ENCODE results near the gene NME3. TPM values are rescaled to one million over a fixed set of nuclear protein-coding genes. Genes with fewer than 3 reads are reported as not detected.

The NME3 gene
- total RNA-seq, 2 donors from 2014 or later = 30.9 to 55.6 TPM

DNA sequence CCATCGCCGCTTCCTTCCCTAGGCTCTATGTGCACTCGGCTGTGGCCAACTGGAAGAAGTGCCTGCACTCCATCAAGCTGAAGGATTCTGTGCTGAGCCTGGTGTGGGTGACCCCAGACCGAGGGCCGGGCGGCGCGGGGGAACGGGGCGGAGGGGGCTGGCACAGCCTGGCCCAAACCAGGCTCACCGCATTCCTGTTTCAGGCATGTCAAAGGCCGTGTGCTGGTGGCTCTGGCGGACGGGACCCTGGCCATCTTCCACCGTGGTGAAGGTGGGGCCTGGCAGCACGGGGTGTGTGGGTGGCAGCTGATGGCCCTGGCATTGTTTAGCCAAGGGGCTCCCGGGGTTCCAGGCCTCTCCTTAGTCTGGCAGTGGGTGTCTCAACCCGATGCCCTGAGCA, 4.6 kb downstream of the NME3 start:
- Mint-ChIP-seq H3K36me3 (peaks cover 2 to 5% of the 10 kb centered on the region in 2 donors), H3K9me3 (no peaks in the 10 kb centered on the region), H3K27ac (no peak overlapping the region)
- DNase-seq (ENCODE audit: low spot score in 2 of 2) (no peak), ATAC-seq (no peak)

DNA sequence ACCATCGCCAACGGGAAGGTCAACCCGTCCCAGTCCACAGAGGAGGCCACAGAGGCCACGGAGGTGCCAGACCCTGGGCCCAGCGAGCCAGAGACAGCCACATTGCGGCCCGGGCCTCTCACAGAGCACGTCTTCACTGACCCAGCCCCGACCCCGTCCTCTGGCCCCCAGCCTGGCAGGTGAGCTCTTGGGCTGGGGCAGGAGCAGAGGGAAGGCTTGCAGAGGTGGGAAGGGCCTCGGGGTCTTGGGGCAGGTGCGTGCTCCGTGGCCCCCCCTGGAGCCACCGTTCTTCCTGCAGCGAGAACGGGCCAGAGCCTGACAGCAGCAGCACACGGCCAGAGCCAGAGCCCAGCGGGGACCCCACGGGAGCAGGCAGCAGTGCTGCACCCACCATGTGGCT, 5.1 kb downstream of the NME3 start:
- H3K27ac Mint-ChIP-seq = no peak overlapping the region
- H3K9me3 Mint-ChIP-seq = no peaks in the 10 kb centered on the region
- no peak for ATAC-seq
- no peak for DNase-seq (ENCODE audit: low spot score in 2 of 2)
- peaks cover 0 to 5% of the 10 kb centered on the region in 2 donors for H3K36me3 Mint-ChIP-seq

DNA sequence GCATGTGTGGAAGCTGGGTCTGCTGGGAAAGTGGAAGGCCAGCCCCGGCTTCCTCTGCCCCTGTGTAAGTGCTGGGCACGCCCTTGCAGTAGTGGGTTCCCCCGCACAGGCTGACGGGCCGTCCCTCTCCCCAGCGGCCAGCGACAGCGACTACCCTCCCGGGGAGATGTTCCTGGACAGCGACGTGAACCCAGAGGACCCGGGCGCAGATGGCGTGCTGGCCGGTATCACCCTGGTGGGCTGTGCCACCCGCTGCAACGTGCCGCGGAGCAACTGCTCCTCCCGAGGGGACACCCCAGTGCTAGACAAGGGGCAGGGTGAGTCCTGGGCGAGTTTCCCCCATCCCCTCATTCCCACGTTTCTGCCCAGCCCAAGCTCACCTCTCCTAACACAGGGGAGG, 5.5 kb downstream of the NME3 start:
- peaks cover 0 to 5% of the 10 kb centered on the region in 2 donors for H3K36me3 Mint-ChIP-seq
- ATAC-seq (no peak), DNase-seq (ENCODE audit: low spot score in 2 of 2) (no peak)
- H3K9me3 Mint-ChIP-seq = no peaks in the 10 kb centered on the region
- H3K27ac Mint-ChIP-seq = no peak overlapping the region

DNA sequence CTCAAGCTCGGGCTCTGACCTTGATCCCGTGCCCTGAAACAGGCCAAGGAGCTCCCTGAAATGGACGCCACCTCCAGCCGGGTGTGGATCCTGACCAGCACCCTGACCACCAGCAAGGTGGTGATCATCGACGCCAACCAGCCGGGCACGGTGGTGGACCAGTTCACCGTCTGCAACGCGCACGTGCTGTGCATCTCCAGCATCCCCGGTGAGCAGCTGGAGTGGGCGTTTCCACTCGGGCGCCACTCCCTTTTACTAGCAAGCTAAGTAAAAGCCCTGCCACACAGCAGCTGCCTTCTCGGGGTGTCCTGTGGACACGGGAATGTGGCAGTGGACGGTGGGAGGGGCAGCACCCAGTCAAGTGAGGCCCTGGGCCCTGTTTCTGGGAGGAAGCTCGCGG, 6.4 kb downstream of the NME3 start:
- Mint-ChIP-seq H3K27ac (no peak overlapping the region), H3K9me3 (no peaks in the 10 kb centered on the region), H3K36me3 (no peaks in the 10 kb centered on the region)
- DNase-seq (ENCODE audit: low spot score in 2 of 2) = no peak
- no peak for ATAC-seq

DNA sequence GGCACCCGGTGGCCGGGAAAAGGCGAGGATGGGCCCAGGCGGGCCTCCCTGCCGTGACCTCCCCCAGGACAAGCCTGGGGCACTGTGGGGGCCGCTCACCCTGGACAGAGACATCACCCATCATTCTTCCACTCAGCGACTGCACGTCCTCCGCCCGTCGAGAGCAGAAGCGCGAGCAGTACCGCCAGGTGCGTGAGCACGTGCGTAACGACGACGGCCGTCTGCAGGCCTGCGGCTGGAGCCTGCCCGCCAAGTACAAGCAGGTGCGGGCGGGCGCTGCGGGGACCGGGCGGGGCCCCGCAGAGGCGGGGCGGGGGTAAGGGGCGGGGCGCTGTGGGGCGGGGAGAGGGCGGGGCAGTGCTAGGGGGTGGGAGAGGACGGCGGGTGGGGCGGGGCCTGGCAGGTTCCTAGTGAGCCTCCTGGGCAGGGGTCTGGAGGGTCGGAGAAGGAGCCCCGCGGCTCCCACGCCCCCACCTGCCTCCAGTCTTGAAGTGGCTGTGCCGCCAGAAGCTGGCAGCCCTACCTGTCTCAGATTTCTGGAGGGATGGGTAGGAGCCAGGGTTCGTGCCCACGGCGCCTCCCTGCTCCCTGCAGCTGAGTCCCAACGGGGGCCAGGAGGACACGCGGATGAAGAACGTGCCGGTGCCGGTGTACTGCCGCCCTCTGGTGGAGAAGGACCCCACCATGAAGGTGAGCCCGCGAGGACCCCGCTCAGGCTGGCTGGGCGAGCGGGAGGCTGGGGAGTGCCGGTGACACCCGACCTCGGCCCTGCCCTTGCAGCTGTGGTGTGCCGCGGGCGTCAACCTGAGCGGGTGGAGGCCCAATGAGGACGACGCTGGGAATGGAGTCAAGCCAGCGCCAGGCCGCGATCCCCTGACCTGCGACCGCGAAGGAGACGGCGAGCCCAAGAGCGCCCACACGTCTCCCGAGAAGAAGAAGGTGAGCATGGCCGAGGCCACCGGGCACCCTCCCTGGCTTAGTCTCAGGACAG, 7.5 kb downstream of the NME3 start:
- Mint-ChIP-seq H3K36me3 (no peaks in the 10 kb centered on the region), H3K27ac (no peak overlapping the region), H3K9me3 (no peaks in the 10 kb centered on the region)
- DNase-seq (ENCODE audit: low spot score in 2 of 2) (no peak), ATAC-seq (no peak)

DNA sequence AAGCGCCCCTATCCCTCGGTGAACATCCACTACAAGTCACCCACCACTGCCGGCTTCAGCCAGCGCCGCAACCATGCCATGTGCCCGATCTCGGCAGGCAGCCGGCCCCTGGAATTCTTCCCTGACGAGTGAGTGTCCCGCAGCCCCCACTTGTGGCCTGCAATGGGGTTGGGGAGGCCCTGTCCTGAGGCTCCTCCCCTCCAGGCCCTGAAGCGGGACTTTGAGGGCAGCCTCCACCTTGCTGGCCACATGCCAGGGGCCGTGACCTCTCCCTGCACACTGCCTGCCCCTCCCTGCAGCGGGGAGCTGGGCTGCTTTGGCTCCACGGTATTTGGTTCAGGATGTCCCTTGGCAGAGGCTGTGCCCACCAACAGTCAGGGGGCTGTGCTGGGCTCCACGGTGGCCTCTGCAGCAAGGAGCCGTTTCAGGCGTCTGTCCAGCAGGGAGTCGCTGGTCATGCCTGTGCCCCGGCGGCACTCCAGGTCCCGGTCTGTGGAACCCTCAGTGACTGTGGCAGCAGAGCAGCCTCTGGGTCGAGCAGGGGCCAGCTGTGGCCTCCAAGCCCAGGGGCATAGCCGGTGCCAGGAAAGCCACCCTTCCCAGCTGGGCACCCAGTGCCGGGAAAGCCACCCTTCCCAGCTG, 8.3 kb downstream of the NME3 start:
- ATAC-seq (no peak), DNase-seq (ENCODE audit: low spot score in 2 of 2) (no peak)
- Mint-ChIP-seq H3K9me3 (no peaks in the 10 kb centered on the region), H3K36me3 (no peaks in the 10 kb centered on the region), H3K27ac (no peak overlapping the region)

DNA sequence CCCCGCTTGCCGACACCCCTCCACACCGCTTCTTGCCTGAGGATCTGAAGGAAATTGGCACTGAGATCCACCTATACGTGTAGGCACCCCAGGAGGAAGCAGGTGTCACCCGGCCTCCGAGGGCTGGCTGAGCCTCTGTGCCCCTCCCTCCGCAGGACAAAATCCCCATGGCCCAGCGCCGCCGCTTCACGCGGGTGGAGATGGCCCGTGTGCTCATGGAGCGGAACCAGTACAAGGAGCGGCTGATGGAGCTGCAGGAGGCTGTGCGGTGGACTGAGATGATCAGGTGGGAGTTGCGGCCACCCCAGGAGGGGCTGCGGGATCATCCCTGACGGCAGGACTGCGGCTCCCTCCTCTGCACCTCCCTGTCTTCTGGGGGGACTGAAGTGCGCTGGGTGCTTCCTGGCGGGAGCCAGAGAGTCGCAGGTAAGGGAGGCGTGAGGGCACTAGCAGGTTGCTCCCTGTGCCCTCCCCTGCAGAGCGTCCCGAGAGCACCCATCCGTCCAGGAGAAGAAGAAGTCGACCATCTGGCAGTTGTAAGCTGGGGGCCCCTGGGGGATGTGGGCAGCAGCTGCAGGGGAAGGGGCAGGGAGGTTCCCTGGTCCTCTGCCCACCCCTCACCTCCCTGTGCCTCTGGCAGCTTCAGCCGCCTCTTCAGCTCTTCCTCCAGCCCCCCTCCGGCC, 9.0 kb downstream of the NME3 start:
- no peak for ATAC-seq
- H3K36me3 Mint-ChIP-seq = no peaks in the 10 kb centered on the region
- no peak for DNase-seq (ENCODE audit: low spot score in 2 of 2)
- no peaks in the 10 kb centered on the region for H3K9me3 Mint-ChIP-seq
- H3K27ac Mint-ChIP-seq = no peak overlapping the region

DNA sequence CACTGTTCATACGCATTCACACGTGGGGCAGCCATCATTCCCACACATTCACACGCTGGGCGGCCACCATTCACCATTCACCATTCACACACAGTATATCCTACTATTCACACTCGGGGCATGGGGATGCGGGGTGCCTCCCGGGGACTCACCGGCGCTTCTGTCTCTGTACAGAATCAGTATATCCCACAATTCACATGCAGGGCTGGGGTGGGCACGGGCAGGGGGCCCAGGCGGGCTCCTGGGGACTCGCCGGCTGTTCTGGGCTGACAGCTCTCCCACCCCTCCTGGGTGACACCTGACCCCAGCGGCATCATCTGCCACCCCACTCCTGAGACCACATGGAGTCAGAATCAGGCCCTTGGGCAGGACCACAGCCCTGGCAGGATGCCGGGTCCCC, 9.6 kb downstream of the NME3 start:
- DNase-seq (ENCODE audit: low spot score in 2 of 2) (no peak), ATAC-seq (no peak)
- Mint-ChIP-seq H3K36me3 (no peaks in the 10 kb centered on the region), H3K27ac (peak overlapping the region in 1 of 2 donors; percentile 44), H3K9me3 (no peaks in the 10 kb centered on the region)

DNA sequence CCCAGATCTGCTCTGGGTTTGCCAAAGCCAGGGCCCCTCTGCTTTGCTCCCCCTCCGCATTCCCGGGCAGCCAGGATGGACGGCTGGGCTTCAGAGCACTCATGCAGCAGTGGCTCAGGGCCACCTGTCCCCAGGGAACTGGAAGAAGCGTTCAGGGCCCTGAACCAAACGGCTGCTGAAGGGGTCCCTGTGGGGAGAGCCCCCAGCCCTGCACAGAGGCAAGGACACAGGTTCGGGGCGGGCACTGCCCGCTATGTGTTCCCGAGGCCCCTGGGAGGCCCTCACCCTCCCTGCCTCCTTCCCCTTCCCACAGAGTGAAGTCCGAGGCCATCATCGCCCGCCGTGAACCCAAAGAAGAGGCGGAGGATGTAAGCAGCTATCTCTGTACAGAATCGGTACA, 10.4 kb downstream of the NME3 start:
- DNase-seq (ENCODE audit: low spot score in 2 of 2) = no peak
- H3K36me3 Mint-ChIP-seq = no peaks in the 10 kb centered on the region
- H3K27ac Mint-ChIP-seq = no peak overlapping the region
- no peak for ATAC-seq
- H3K9me3 Mint-ChIP-seq = no peaks in the 10 kb centered on the region

DNA sequence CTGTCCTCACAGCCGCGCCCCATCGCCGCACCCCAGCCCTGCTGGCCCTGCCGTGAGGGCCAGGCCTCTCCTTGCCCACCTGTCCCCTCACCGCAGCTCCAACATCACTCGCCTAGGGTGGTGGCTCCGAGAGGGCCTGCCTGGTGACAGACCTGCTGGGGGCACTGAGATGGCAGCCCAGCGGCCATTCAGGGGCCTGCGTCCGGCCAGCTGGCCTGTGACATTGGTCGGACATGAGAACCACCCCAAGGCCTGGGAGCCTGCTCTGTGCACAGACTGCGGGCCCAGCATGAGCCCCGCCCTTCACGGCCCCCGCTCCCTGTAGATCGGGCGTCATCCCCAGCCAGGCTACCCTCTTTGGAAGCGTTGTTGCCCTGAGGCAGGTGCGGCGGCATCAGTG, 11.8 kb downstream of the NME3 start:
- DNase-seq (ENCODE audit: low spot score in 2 of 2) = no peak
- Mint-ChIP-seq H3K36me3 (no peaks in the 10 kb centered on the region), H3K27ac (no peak overlapping the region), H3K9me3 (no peaks in the 10 kb centered on the region)
- ATAC-seq = no peak

DNA sequence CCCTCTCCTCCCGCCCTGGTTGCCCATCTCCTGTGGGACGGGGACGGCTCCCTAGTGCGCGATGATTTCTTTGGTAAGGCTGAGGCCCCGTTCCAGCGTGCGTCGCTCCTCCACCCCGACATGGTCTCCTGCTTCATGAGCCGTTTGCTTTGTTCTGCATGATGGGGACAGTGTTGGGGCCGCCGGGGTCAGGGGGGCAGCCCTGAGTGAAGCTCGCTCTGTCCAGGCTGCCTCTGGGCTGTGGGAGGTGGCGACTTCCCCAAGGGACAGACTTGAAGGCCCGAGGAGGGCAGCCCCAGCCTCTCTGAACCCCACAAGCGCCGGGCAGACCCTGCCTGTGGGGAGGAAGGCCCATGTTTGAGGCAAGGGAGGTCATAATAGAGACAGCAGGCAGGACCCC, 12.4 kb downstream of the NME3 start:
- no peak for DNase-seq (ENCODE audit: low spot score in 2 of 2)
- ATAC-seq = no peak
- no peaks in the 10 kb centered on the region for H3K36me3 Mint-ChIP-seq
- peak overlapping the region in 1 of 2 donors; percentile 70 for H3K27ac Mint-ChIP-seq
- H3K9me3 Mint-ChIP-seq = no peaks in the 10 kb centered on the region

DNA sequence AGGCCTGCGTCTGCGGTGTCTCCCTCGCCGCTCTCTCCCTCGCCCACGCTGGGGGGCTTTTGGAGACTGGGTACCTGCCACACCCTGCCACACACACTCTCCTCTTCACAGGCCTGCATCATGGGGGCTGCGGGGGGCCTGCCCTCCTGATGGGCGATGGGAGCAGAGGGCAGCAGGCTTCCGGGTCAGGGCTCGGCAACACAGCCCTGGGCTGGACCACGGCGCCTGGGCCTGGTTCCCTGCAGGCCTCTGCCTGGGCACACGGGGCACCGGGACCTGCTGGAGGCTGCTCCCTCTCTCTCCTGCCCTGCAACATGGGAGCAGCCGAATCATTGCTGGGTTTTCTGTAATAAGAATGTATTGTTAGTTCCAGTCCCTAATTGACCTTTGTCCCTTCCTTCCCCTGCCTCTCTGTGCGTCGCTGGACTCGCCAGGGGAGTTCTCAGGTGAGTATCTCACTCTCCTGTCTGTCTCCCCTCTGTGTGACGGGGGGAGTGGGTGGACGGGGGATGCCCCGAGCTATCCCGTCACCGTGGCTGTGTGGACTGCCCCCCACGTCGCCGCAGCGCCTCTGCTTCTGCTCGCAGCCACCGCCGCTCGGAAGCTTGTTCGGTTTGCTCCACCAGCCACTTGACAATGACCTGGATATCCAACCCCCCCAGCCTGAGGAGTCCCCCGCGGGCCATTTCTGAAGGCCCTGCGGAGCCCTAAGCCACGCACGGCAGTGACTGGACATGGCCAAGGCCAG, 13.5 kb downstream of the NME3 start:
- DNase-seq (ENCODE audit: low spot score in 2 of 2) = no peak
- peak overlapping the region in 1 of 2 donors; percentile 72 for H3K27ac Mint-ChIP-seq

DNA sequence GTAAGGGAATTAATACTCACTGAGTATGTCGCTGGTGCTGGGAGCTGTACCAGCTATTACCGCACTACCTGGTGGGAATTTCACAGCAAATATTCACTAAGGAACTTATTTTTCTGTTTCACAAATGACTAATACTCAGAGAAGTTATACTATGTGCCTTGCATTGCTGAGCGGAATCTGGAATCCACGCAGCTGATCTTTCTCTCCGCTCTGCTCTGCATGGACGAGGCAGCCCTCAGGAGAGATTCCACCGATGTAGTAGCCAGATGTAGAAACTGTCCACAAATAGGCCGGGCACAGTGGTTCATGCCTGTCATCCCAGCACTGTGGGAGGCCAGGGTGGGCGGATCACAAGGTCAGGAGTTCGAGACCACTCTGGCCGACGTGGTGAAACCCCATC, 17.1 kb downstream of the NME3 start:
- Mint-ChIP-seq H3K9me3 (no peaks in the 10 kb centered on the region), H3K27ac (no peak overlapping the region), H3K36me3 (no peaks in the 10 kb centered on the region)
- no peak for DNase-seq (ENCODE audit: low spot score in 2 of 2)
- ATAC-seq = no peak

More for the DNA sequence above, 13.5 kb downstream of the NME3 start:
- no peak for ATAC-seq
- no peaks in the 10 kb centered on the region for H3K36me3 Mint-ChIP-seq
- no peaks in the 10 kb centered on the region for H3K9me3 Mint-ChIP-seq

DNA sequence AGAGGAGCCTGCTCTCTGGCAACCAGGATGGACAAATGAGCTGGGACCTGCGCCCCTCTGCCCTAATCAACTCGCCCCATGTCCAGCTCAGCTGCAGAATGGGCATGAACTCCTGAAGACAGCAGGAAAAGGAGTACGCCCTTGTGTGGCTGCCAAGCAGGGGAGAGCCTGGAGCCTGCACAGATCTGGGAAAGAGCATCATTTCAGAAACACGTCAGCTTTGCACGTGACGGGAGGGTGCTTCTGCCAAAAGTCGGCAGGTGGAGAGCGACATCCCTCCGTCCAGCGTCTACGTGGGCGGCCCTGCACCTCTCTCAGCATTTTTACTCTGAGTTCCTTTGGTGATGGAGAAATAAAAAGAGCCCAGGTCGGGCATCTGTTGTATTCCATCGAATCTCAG, 18.5 kb downstream of the NME3 start:
- no peaks in the 10 kb centered on the region for H3K36me3 Mint-ChIP-seq
- ATAC-seq (no peak), DNase-seq (ENCODE audit: low spot score in 2 of 2) (no peak)
- no peaks in the 10 kb centered on the region for H3K9me3 Mint-ChIP-seq
- no peak overlapping the region for H3K27ac Mint-ChIP-seq

DNA sequence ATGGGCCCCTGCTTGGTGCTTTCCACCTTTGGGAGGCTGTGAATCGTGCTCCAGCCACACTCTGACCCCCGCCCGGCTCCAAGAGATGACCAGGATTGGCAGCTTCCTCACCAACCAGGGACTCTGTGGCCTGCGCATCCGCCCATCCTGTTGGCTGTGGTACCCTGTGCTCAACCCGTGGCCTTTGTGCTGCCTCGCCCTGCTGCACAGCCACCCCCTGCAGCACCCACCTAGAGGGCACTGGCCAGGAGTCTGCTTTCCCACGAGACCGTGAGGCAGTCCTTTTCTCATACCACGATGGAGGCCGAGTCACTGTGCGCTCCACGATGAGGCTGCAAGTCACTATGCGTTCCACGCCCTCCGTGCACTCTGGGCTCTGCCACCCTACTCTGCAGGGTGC, 19.4 kb downstream of the NME3 start:
- Mint-ChIP-seq H3K36me3 (no peaks in the 10 kb centered on the region), H3K27ac (no peak overlapping the region), H3K9me3 (no peaks in the 10 kb centered on the region)
- ATAC-seq = no peak
- DNase-seq (ENCODE audit: low spot score in 2 of 2) = no peak

DNA sequence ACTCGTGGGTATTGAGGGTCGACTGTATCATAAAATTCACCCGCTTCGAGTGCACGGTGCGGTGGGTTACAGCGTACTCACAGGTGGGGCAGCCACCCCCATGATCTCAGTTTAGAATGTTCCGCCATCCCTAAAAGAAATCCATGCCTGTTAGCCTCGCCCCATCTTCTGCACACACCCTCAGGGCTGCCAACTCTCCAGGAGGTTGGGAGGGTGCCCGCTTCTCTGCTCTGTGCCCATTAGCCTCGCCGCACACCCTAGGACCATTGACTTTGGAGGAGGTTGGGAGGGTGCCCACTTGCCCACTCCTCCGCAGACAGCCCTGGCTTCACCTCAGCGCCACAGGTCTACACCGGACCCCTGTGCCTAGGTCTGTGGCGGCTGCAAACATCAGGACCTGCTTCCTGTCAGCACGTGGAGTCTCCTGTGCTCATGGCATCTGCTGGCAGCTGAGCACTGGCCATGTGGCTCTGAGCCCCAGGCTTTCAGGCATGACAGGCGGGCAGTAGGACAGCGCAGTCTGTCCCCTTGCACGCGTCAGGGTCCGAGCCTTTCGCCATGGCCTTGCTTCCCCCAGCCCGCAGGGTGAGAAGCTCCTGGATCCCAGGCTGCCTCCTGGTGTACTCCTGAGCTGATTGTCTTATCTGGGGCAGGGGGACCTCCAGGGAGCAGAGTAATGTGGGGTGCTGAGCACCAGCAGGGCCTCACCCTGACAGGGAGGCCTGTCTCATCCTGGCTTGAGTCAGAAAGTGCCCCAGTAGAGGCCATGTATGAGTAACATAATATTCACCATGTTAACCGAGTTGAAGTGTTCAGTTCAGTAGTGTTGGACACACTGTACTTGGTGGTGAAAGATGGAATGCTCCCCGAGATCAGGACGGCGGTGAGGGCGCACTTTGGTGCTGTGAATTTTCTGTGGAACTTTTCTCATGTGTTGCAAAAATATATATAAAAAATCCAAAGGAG, 21.9 kb downstream of the NME3 start:
- peak in 1 of 2 donors; percentile 26 for ATAC-seq
- no peak for DNase-seq (ENCODE audit: low spot score in 2 of 2)
- Mint-ChIP-seq H3K27ac (no peak overlapping the region), H3K36me3 (no peaks in the 10 kb centered on the region), H3K9me3 (no peaks in the 10 kb centered on the region)

Measured in activated naive CD4-positive, alpha-beta T cell treated with anti-CD3 and anti-CD28 coated beads, Interleukin-2, amount 50 U/mL, for 72 hours (primary cell).